Rectal smooth muscle tissue (tissue), 1 donor: ENCODE results near the gene DLX2.
"Not testable (repeated sequence)": the region's sequence is repeated elsewhere in the genome, so short reads cannot be mapped to it uniquely, and the experiment has no call there.

ENCODE experiments used
- H3K27ac ChIP-seq: one replicate; pipeline ENCODE4 v1.7.0; 2013; ENCODE audit warnings: low read depth, low read length, inconsistent platforms
- H3K27me3 ChIP-seq: one replicate; pipeline ENCODE4 v1.7.0; 2013; ENCODE audit warnings: low read length; ENCODE audit not compliant: control insufficient read depth, insufficient read depth
- H3K36me3 ChIP-seq: one replicate; pipeline ENCODE4 v1.7.0; 2013; ENCODE audit warnings: low read length; ENCODE audit not compliant: control insufficient read depth, insufficient read depth
- H3K4me1 ChIP-seq: one replicate; pipeline ENCODE4 v1.7.0; 2013; ENCODE audit warnings: low read length; ENCODE audit not compliant: control insufficient read depth, insufficient read depth
- H3K4me3 ChIP-seq: one replicate; pipeline ENCODE4 v1.7.0; 2013; ENCODE audit warnings: low read length
- H3K9ac ChIP-seq: one replicate; pipeline ENCODE4 v1.7.0; 2013; ENCODE audit warnings: low read length

DLX2 gene

GRCh38 chr2:172063446-172063845, 39.3 kb downstream of the DLX2 start:
- Histone ChIP-seq H3K36me3 (no peaks in the 10 kb centered on the region), H3K4me1 (no peaks in the 10 kb centered on the region), H3K4me3 (no peak overlapping the region), H3K9ac (no peak overlapping the region), H3K27ac (no peak overlapping the region), H3K27me3 (no peaks in the 10 kb centered on the region)

GRCh38 chr2:172062402-172063004, 40.2 kb downstream of the DLX2 start:
- H3K4me3 ChIP-seq: no peak overlapping the region
- no peaks in the 10 kb centered on the region for H3K36me3 ChIP-seq
- no peaks in the 10 kb centered on the region for H3K27me3 ChIP-seq
- no peaks in the 10 kb centered on the region for H3K4me1 ChIP-seq
- H3K27ac ChIP-seq: no peak overlapping the region
- no peak overlapping the region for H3K9ac ChIP-seq

GRCh38 chr2:172060118-172060517, 42.6 kb downstream of the DLX2 start:
- H3K4me1 ChIP-seq, H3K9ac ChIP-seq, H3K27ac ChIP-seq, H3K36me3 ChIP-seq, H3K4me3 ChIP-seq, H3K27me3 ChIP-seq: not testable (repeated sequence)

GRCh38 chr2:172058660-172059059, 44.0 kb downstream of the DLX2 start:
- H3K9ac ChIP-seq: no peak overlapping the region
- H3K36me3 ChIP-seq: no peaks in the 10 kb centered on the region
- H3K27ac ChIP-seq: no peak overlapping the region
- H3K4me1 ChIP-seq: no peaks in the 10 kb centered on the region
- no peaks in the 10 kb centered on the region for H3K27me3 ChIP-seq
- no peak overlapping the region for H3K4me3 ChIP-seq

- H3K36me3 ChIP-seq: no peaks in the 10 kb centered on the region
- H3K4me3 ChIP-seq: no peak overlapping the region
- H3K27ac ChIP-seq: no peak overlapping the region
- H3K4me1 ChIP-seq: no peaks in the 10 kb centered on the region
- H3K27me3 ChIP-seq: no peaks in the 10 kb centered on the region
- H3K9ac ChIP-seq: no peak overlapping the region
Measured at GRCh38 chr2:172056293-172056692, 46.4 kb downstream of the DLX2 start.

GRCh38 chr2:172053486-172053885, 49.2 kb downstream of the DLX2 start:
- Histone ChIP-seq H3K27ac (no peak overlapping the region), H3K4me3 (no peak overlapping the region), H3K4me1 (no peaks in the 10 kb centered on the region), H3K9ac (no peak overlapping the region), H3K36me3 (no peaks in the 10 kb centered on the region), H3K27me3 (no peaks in the 10 kb centered on the region)

GRCh38 chr2:172052000-172052983, 50.4 kb downstream of the DLX2 start:
- Histone ChIP-seq H3K9ac (no peak overlapping the region), H3K27ac (no peak overlapping the region), H3K36me3 (no peaks in the 10 kb centered on the region), H3K4me1 (no peaks in the 10 kb centered on the region), H3K4me3 (no peak overlapping the region), H3K27me3 (no peaks in the 10 kb centered on the region)

GRCh38 chr2:172050479-172051125, 52.1 kb downstream of the DLX2 start:
- H3K4me3 ChIP-seq: no peak overlapping the region
- H3K36me3 ChIP-seq: no peaks in the 10 kb centered on the region
- no peak overlapping the region for H3K27ac ChIP-seq
- no peaks in the 10 kb centered on the region for H3K27me3 ChIP-seq
- H3K9ac ChIP-seq: no peak overlapping the region
- H3K4me1 ChIP-seq: no peaks in the 10 kb centered on the region

- Histone ChIP-seq H3K4me1 (no peaks in the 10 kb centered on the region), H3K9ac (no peak overlapping the region), H3K27me3 (no peaks in the 10 kb centered on the region), H3K36me3 (no peaks in the 10 kb centered on the region), H3K4me3 (no peak overlapping the region), H3K27ac (no peak overlapping the region)
Measured at GRCh38 chr2:172049567-172050120, 53.1 kb downstream of the DLX2 start.
